Fibroblast of peridontal ligament (primary cell): ENCODE results near the gene PLK5.
"Not testable (repeated sequence)": the region's sequence is repeated elsewhere in the genome, so short reads cannot be mapped to it uniquely, and the experiment has no call there.

Experiments
- DNase-seq: peaks from one replicate; pipeline ENCODE4 v3.0.0-alpha.2; 2010; ENCODE audit errors: extremely low read depth

The PLK5 gene

GRCh38 chr19:1507763-1508506, 15.9 kb upstream of the PLK5 start:
- peak; percentile 95 for DNase-seq

GRCh38 chr19:1508507-1508856, 15.4 kb upstream of the PLK5 start:
- no peak for DNase-seq

DNA sequence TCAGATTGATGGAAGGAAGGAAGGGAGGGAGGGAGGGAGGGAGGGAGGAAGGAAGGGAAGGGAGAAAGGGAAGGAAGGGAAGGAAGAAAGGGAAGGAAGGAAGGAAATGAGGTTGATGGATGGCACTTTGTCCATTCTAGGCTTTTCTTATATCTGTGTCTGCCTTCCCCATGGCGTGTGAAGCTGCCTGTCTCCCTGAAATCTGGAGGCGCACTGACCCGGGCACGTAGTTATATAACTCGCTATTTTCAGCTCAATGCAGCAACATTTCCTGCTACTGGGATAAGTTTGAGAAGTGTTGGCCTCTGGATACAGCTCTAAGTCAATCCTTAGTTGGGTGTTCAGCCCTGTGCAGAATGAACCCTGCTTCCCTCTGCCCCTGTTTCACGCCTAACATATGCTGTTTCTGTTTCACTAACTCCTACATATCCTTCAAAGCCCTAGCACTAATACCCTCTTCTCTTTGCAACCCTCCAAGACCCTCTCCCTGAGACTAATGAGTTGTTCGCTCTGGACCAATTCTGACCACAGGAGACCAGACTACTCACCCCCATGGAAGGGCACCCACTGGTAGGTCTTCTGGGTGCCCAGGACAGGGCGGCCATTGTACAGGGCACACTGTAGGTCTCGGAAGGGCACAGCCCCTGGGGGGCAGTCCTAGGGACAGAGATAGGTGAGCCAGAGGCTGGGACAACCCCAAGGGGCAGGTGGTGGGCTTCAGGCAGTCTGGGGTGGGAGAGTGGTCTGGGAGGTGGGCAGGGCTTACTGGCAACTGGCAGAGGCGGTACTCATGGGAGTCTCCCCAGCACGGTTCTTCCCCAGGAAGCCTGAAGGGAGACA, 14.1 kb upstream of the PLK5 start:
- no peak for DNase-seq

- DNase-seq: no peak
These were observed 13.5 kb upstream of the PLK5 start for GRCh38 chr19:1510442-1510806.

DNA sequence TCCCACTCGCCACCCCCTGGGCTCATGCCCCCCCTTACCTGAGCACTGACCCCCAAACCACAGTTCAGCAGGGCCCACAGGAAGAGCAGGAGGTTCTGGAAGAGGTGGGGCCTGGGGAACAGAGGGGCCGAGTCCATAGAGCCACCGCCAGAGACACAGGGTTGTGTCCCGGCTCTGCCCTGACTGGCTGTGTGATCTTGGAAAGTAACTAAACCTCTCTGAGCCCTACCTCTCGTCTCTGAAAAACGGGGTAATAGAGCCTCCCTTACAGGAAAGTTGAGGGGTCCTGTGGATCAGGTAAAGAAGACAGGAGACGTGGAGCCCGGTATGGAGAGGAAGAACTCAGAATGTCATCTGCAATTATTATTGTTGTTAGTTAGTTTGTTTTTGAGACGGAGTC, 13.1 kb upstream of the PLK5 start:
- DNase-seq: no peak

- no peak for DNase-seq
These were observed 12.3 kb upstream of the PLK5 start for GRCh38 chr19:1511318-1512317.

DNA sequence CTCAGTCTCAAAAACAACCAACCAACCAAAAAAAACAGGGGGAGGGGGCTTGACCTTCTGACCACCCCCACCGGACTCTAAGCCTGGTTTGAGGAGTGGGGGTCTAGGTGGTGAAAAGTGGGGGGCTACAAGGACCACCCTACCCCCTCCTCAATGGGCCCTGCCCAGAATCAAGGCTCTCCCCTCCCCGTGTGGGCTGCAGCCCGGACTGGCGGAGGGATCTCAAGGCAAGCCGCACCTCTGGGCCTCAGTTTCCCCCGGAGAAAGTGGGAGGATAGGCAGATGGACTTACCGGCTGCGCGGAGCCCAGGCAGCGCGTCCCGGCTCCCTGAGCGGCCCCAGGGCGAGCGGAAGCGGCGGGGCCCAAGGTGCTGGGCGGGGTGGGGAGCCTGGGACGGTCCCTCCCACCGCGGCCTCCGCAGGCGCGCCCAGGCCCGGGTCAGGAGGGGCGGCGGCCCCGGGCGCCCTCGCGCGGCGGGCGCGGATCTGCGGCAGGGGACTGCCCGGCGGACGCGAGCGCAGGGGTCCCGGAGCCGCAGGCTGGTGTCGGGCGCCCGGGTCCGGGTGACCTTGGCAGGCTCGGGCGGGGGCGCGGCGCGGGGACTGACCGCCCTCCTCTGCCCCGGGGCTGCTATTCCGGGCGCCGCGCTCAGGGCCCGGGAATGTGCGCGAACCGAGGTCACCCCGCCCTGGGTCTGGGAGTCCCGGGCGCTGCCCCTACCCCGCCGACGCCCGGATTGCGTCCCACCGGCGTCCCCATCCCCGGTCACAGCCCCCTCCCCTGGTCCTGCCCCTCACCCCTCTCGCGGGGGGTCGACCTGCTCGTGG, 11.0 kb upstream of the PLK5 start, which contains the start of gene ADAMTSL5:
Gene ADAMTSL5 (minus strand): TSS at position 349 of the 828 bp plus-strand sequence. CDS start 2,076 bp downstream, outside the sequence.
- DNase-seq: peak; percentile 26

DNA sequence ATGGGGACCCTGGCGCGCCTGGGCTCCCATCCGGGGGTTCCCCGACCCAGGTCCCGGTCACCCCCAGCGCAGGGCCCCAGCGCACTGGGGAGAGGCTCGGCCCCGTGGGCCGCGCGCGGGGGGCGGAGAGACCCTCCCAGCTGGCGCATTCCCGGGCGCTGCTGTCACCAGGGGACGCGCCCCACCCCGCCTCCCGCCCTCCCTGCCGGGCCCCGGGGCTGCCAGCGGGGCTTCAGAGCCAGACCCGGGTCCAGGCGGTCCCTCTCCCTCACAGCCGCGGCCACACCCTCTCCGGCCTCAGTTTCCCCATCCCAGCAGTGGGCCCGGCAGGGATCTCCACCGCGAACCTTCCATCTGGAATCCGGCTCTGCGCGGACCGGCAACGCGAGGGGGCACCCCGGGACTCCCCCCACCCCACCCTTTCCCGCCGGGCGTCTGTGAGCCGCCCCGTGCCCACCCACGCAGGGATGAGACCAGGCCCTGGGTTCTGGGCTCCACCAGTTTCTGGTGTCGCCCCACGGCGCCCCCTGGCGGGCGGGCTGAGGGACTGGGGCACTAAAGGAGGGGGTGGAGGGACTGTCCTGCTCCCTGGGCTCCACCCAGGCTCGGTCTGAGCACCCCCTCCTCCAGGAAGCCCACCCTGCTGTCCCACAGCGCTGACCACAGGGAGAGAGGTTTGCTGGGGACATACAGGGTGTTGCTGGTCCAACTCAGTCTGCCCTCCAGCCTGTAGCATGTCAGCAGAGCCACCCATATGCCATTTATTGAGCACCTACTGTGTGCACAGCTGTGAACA, 10.2 kb upstream of the PLK5 start:
- peak; percentile 43 for DNase-seq

- no peak for DNase-seq
These were observed 9.6 kb upstream of the PLK5 start for GRCh38 chr19:1514295-1514661.

GRCh38 chr19:1514986-1515721, 8.7 kb upstream of the PLK5 start:
- DNase-seq: no peak

- DNase-seq: no peak
These were observed 7.5 kb upstream of the PLK5 start for GRCh38 chr19:1516395-1516753.

GRCh38 chr19:1518471-1518870, 5.4 kb upstream of the PLK5 start:
- DNase-seq: no peak

GRCh38 chr19:1519802-1520201, 4.1 kb upstream of the PLK5 start:
- not testable (repeated sequence) for DNase-seq

- no peak for DNase-seq
These were observed 3.6 kb upstream of the PLK5 start for GRCh38 chr19:1520203-1520780.

GRCh38 chr19:1521636-1522035, 2.2 kb upstream of the PLK5 start:
- no peak for DNase-seq

GRCh38 chr19:1522061-1522460, 1.8 kb upstream of the PLK5 start:
- no peak for DNase-seq

DNA sequence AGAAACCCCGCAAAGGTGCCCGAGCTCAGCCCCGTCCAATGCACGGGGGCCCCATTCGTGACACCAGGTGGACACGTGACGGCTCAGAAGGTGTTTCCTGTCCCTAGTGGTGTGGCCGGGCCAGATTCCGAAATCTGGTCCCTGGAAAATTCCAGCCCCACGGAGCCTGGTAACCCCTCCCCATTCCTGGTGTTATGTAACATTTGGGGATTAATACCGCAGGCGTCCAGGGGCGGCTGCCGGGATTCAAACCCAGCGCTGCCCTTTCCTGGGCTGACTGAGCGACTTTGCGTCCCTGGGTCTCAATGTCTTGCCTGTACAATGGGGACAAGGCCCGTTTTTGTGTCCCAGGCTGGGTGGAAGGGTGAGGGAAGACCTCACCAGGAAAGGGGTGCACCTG, 1.0 kb upstream of the PLK5 start:
- DNase-seq: no peak

DNA sequence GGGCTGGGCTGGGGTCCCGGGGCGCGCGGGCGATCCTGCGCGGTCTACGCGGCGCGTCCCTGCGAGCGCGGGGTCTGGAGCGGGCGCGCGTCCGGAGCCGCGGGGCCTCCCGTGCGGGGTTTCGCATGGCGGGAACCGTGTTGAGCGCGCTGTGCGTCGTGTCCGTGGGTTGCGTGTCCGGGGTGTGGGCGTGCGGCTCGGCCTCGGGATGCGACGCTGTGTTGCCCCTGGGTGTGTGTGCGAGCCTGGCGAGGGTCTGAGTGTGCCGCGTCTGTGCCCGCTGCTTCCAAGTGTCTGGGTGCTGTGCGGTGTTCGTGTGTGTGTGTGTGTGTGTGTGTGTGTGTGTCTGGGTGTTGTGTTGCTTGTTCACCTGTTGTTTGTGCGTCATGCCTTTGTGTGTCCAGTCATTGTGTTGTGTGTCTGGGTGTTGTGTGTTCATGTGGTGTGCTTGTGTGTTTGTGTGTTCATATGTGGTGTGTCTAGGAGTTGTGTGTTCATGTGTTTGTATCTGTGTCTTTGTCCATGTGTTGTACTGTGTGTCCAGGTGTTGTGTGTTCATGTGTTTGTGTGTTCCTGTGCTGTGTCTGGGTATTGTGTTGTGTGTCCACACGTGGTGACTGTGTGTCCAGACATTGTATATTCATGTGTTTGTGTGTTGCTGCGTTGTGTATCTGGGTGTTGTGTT, 552 bp downstream of the PLK5 start:
- no peak for DNase-seq

GRCh38 chr19:1524972-1525325, 1.1 kb downstream of the PLK5 start:
- no peak for DNase-seq
